Endometrial microvascular endothelial cells (primary cell): ENCODE results near the gene LBHD2. TPM values are rescaled to one million over a fixed set of nuclear protein-coding genes. Genes with fewer than 3 reads are reported as not detected.
"Not testable (repeated sequence)": the region's sequence is repeated elsewhere in the genome, so short reads cannot be mapped to it uniquely, and the experiment has no call there.

Experiments
- in situ Hi-C: cut with HindIII; loops from 2 replicates; pipeline ENCODE4 v1.10.0; 2017; ENCODE audit warnings: low sequenced_read_pairs, low pct_unique_long_range_greater_than_20kb; ENCODE audit errors: inconsistent ontology term
- total RNA-seq: library from RNA; depleted of rRNA; stranded (reverse); fragments of >200 nt; gene quantifications from one replicate; pipeline ENCODE4 v1.2.3, GENCODE V29; 2015; ENCODE audit errors: inconsistent ontology term

Gene LBHD2
- total RNA-seq, 1 donor from 2014 or later = not detected

GRCh38 chr14:103113774-103114173 lies 29.8 kb downstream of the LBHD2 start:
- in situ Hi-C loops = no loop called here

DNA sequence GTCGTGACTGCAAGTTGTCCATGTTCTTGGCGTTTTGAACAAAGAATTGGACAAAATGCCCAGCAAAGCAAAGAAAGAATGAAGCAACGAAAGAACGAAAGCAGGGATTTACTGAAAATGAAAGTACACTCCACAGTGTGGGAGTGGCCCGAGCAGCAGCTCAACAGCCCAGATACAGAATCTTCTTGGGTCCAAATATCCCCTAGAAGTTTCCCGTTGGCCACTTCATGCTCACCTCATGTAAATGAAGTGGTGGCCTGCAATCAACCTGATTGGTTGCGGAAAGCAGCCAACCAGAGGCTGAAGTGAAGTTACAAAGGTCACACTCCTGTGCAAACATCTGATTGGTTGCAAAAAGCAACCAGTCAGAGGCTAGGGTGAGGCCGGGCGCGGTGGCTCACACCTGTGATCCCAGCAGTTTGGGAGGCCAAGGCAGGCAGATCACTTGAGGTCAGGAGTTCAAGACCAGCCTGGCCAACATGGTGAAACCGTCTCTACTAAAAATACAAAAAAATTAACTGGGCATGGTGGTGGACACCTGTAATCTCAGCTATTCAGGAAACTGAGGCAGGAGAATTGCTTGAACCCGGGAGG lies 31.2 kb downstream of the LBHD2 start:
- in situ Hi-C loops = not testable (repeated sequence)

- in situ Hi-C loops = no loop called here
These were observed 32.0 kb downstream of the LBHD2 start for GRCh38 chr14:103115845-103116572.

DNA sequence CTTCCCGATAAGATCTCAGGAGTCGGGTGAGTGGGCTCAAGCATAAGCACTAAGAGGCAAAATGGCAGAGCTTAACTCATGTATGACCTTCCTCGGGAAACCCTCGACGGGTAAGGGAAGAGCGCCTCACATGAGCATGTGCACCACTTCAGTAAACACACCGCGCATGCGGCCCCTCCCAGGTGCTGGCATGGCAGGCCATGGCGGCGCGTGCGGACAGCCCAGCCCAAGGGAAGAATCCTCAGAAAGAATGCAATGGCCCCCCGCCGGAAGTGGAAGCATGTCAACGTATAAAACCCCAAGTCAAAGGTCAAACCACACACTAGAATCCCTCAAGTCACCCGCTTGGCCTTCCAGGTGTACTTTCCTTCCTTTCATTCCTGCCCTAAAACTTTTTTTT lies 32.6 kb downstream of the LBHD2 start:
- in situ Hi-C loops = no loop called here

DNA sequence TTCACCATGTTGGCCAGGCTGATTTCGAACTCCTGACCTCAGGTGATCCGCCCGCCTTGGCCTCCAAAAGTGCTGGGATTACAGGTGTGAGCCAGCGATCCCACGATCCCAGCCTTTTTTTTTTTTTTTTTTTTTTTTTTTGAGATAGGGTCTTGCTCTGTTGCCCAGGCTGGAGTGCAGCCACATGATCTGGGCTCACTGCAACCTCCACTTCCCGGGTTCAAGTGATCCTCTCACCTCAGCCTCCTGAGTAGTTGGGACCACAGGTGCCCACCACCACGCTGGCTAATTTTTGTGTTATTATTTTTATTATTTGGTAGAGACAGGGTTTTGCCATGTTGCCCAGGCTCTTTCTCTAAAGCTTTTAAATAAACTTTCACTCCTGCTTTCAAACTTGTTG lies 33.5 kb downstream of the LBHD2 start:
- in situ Hi-C loops = not testable (repeated sequence)

DNA sequence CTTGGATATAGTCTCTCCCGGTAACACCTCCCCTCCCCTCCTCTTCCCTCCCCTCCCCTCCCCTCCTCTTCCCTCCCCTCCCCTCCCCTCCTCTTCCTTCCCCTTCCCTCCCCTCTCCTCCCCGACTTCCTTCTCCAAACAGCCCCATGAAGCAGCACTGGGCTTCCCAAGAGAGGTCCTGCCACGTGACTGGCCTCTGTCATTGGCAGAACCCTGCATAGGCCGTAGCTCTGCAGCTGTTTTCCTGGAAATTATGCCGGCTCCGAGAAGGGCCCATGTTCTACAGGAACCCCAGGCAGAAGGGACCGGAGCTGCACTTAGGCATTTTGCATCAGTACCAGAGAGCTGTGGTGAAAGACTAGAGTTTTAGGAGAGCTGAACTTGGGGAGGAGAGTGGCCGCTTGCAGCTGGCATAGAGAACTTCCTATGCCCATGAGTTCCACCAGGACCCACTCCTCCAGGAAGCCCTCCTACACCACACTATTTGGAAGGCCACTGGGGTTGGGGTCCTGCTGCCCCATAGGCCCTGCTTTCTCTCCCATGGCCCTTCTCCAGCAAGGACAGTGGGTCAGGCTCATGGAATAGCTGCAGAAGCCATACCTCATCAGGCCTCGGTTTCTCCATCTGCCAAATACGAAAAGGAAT lies 34.1 kb downstream of the LBHD2 start:
- in situ Hi-C loops = no loop called here

DNA sequence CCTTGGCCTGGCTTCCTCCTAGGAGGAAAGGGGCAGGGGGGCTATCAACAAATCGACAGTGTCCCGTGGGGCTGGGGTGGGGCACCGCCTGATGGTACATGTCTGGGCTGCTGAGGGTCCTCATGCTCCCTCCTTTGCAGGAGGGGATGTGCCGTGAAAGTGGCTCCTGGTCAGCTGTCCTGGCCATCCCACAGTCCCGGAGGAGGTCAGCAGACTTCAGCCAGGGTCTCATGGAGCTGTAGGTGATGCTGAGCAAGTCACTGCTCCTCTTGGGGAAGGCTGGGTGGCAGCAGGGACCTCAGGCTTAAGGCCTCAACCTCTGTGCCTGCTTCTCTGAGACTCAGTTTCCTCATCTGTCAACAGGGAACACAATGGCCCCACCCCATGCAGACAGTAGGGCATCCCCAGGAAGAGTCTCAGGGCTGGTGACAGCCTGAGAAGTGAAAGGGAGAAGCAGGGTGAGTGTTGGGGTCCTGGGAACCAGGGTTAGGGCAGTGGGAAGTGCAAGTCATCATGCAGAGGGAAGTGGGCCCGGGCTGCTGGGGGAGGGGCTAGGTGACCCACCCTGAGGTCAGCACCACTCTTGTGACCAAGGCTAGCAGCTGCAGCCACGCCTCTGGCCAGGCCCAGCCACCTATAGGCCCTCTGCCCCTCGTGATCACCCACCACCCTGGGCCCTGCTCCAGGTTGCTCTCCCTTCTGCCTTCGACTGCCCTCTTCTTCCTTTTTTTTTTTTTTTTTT lies 34.8 kb downstream of the LBHD2 start:
- in situ Hi-C loops = no loop called here

DNA sequence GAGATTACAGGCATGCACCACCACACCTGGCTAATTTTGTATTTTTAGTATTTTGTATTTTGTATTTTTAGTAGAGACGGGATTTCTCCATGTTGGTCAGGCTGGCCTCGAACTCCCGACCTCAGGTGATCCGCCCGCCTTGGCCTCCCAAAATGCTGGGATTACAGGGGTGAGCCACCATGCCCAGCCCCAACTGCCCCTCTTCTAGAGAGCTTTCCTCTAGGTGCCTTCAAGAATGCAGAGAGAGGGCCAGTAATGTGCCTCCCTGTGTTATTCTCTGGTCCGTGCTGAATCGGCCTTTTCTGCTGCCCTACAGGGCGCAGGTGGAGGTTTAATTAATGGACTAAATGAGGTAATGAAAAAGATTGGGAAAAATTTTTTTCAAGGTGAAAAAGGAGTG lies 35.5 kb downstream of the LBHD2 start:
- in situ Hi-C loops = not testable (repeated sequence)

- in situ Hi-C loops = no loop called here
These were observed 37.3 kb downstream of the LBHD2 start for GRCh38 chr14:103121121-103121845.

- in situ Hi-C loops = no loop called here
These were observed 38.0 kb downstream of the LBHD2 start for GRCh38 chr14:103121846-103122584.

DNA sequence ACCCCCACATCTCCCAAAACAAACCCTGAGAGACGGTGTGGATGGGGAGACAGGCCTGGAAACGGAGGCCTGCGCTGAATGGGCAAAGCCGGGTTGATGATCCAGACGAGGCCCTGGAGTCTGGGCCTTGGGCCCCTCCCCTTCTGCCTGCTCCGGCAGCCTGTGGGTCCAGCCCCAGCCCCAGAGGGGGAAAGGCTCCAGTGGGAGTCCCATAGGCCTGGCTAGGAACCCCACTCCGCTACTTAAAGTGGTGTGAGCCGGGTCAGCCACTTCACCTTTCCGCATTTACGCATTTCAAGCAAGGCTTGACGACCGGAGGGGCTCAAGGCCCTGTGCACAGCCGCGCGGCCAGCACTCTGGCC lies 38.6 kb downstream of the LBHD2 start:
- in situ Hi-C loops = no loop called here

GRCh38 chr14:103122947-103123633 lies 39.1 kb downstream of the LBHD2 start, which contains the start of gene TNFAIP2:
TSS of gene TNFAIP2 (plus strand) at chr14:103123461. CDS start at chr14:103126458, 2,997 bp downstream.
- in situ Hi-C loops = no loop called here

DNA sequence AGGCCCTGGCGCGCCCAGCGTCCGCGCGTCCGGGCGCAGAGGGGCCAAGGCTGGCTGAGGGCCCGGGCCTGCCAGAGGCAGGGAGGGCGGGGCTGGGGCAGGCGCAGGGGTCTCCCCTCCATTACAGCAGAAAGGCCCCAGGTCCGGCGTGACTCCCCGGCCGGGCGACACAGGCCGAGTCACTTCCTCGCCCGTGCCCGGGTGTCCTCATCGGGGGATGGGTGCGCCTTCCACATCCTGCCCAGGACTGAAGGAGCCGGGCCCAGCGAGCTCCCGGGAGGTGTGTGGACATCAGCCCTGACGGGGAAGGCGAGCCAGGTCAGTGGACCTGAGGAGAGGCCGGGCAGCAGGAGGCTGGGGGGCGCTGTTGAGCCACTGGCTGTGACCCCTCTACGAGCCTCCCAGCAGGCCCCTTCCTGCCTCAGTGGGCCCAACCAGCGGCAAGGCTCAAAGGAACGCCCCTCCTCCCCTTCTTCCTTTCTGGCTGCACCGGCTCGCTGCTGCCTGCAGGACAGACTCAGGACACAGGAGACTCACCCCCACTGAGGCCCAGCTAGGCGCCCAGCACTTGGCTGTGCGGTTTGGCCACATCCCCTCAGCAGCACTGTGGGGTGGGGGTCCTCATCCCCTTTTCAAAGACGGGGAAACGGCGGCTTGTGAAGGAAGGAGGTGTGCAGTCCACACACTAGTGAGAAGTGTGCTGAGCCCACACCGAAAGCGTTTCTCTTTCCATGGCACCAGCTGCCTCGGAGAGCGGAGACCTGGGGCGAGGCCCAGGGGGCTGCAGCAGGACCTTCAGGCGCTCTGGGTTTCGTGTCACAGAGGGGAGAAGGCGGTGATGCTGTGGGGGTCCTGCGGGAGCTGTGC lies 39.9 kb downstream of the LBHD2 start:
- in situ Hi-C loops = no loop called here

DNA sequence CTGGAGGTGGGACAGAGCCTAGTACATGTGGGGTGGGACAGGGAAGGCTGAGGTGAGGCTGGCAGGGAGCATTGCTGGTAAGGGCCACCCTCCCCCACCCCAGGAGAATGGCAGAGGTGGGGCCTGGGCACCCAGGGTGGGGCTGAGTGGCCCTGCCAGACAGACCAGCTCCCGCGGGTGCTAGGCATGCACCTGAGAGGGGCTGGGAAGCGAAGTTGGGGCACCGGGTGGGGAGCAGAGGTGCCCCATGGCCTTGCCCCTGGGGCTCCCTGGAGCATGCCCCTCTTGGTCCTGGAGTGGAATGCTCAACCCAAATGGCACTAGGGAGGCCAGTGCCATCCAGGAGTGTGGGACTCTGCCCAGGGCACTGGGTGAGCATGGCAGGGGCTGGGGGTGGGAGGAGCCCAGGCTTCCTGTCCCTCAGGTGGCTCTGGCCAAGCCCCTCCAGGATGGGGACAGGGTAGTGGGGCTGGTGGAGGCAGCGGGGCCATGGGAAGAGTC lies 40.5 kb downstream of the LBHD2 start:
- in situ Hi-C loops = no loop called here

DNA sequence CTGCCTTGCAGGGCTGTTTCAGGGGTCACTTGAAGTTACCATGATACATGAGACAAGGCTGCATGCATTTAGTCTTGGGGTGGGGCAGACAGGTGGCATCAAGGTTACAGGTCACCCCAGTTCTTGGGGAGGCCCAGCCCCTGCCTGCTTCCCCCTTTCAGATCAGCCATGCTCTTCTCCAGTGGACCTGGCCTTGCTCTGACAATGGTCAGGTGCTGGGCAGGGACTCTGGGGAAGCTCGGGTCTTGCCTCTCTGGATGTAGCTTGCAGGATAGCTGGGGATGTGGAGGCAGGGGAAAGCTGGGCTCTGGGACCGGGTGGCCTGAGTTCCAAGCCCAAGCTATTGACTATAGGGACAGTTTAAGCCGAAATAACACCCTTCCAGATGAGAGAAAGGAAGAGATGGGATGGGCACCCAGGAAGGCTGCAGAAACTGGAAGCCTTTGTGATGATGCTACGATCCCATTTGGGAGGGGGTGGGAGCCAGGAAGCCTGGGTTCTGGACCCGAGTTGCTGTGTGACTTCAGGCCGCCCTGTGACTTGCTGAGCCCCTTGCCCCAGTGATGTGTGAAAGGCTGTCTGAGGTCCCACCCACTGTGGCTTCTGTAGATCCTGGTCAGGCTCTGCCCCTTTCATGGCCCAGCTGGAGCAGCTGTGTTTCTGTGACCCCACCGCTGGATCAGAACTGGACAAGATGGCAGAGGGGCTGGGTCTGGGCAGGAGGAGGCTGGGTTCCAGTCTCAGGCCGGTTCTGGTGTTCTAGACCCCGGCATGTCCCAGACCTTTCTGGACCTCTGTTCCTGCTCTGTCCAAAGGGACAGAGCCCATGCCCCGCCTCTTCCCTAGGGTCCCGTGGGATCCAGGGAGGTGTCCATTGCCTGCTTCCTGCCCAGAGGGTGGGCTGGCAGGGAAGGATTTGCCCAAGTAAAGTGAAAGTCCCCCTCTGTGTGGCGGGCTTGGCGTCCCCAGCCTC lies 41.4 kb downstream of the LBHD2 start:
- in situ Hi-C loops = no loop called here
